Esophagus muscularis mucosa (tissue), 4 donors: Measurements from ENCODE around the gene FGF11. TPM values are rescaled to one million over a fixed set of nuclear protein-coding genes. Genes with fewer than 3 reads are reported as not detected.

Source experiments
- DNase-seq: peaks from one replicate; pipeline ENCODE4 v3.0.0-alpha.2; 2017; ENCODE audit errors: extremely low spot score
- H3K27ac ChIP-seq, 4 donors: fragments of 200-600 bp; sonication (generic); replicated peaks in 1 of 4; 1 replicate in 3 of 4; 2 replicates in 1 of 4; pipeline ENCODE4 v1.5.1; 2016 to 2019; ENCODE audit warnings: mild to moderate bottlenecking in 1 of 4
- H3K27me3 ChIP-seq, 4 donors: fragments of 200-600 bp; sonication (generic); one replicate each; pipeline versions ENCODE4 v1.5.1 to v1.6.0; 2016 to 2019
- H3K36me3 ChIP-seq, 4 donors: fragments of 200-600 bp; sonication (generic); one replicate each; pipeline ENCODE4 v1.5.1; 2016 to 2019
- H3K4me1 ChIP-seq, 4 donors: fragments of 200-600 bp; sonication (generic); one replicate each; pipeline ENCODE4 v1.5.1; 2016 to 2019
- H3K4me3 ChIP-seq, 4 donors: fragments of 200-600 bp; sonication (generic); 1 replicate in 2 of 4; 2 replicates in 2 of 4; pipeline ENCODE4 v1.5.1; 2016 to 2019; ENCODE audit warnings: mild to moderate bottlenecking in 4 of 4, moderate library complexity in 1 of 4
- H3K9me3 ChIP-seq, 4 donors: fragments of 200-600 bp; sonication (generic); 1 replicate in 3 of 4; 2 replicates in 1 of 4; pipeline ENCODE4 v1.5.1; 2016 to 2019
- EP300 ChIP-seq: sonication (generic); formaldehyde crosslinking; IDR thresholded peaks from one replicate; pipeline ENCODE4 v1.6.1; 2017; ENCODE audit warnings: antibody characterized with exemption
- POLR2A ChIP-seq: fragments of 450-650 bp; IDR thresholded peaks from one replicate; pipeline ENCODE4 v1.6.1; 2017; ENCODE audit warnings: antibody characterized with exemption, moderate library complexity, mild to moderate bottlenecking, low read depth
- POLR2AphosphoS5 ChIP-seq, 2 donors: sonication (generic); formaldehyde crosslinking; IDR thresholded peaks; one replicate each; pipeline ENCODE4 v1.6.1; 2017; ENCODE audit warnings: antibody characterized with exemption in 2 of 2
- WGBS: methylation state at CpG from one replicate; pipeline ENCODE4 v1.1.5; 2018; 5-methylcytosine and 5-hydroxymethylcytosine counted together
- intact Hi-C: fragments of 100-400 bp; cut with DNase I; formaldehyde crosslinking; loops from one replicate; pipeline ENCODE4 v1.15.1; 2023
- total RNA-seq, 4 donors: library from RNA; depleted of rRNA; stranded (reverse); fragments of >200 nt; gene quantifications; one replicate each; pipeline versions ENCODE4 v1.1.0 to v1.2.1, GENCODE V29; 2016
- TF ChIP-seq, protein P1 (sequence below), 3 experiments: fragments of 200-600 bp in 2 of 3; fragments of 450-650 bp in 1 of 3; sonication (generic) in 2 of 3; IDR thresholded peaks; one replicate each; pipeline ENCODE4 v1.5.1; 2017 to 2019; ENCODE audit warnings: antibody characterized with exemption in 3 of 3, mild to moderate bottlenecking in 2 of 3, moderate library complexity in 1 of 3

FGF11 gene
- total RNA-seq, 4 donors from 2014 or later: 0.50 to 1.9 (median 1.3) TPM; not detected in 1

DNA sequence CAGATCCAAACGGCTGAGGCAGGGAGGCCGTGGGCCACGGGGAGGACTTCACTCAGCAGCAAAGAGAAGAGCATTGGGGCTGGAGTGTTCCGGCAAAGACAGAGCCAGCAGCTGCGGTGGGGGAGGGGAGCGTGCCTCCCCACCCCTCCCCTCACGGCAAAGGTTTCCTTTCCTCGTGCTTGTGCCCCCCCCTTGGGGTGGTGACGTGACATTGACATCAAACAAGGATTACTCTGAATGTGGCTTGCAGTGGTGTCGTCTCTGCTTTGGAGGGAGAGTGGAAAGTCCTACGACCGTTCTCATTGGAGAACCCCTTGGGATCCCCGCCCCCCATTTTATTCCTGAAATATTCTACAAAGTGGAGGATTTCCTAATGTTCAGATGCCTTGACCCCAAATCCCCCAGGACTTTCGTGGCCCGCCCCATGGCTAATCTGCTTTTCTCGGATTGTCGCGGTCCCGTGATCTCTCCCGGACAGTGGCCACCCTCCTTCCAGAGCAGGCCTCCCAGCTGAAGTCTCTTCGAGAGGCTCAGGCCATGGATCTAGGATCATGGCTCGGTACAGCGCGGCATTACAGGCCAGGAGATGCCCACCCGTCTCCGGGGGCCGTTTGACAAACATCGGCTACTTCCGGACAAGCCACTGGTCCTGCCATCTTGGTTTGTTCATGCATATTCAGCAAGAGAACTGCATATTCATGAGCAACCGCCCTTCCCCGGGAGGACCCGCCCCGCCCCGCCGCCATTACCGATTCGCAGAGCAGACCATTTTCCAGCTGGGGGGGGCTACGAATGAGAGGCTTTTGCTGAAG lies 44.1 kb downstream of the FGF11 start:
- no peaks in the 10 kb centered on the region for H3K9me3 ChIP-seq
- WGBS: 0% methylated on average over 27 of the region's 38 CpGs
- intact Hi-C loops: loop anchor here (2.0 kb wide), 1 partner anchor 75 kb away; the partner anchor contains the start of gene TNFSF13
- peak overlapping the region; percentile 52 to 92 (median 70) for H3K4me3 ChIP-seq
- H3K4me1 ChIP-seq: peaks cover 57 to 74% (median 73%) of the 10 kb centered on the region in 4 donors
- H3K36me3 ChIP-seq: no peaks in the 10 kb centered on the region
- TF ChIP-seq, protein P1, sequence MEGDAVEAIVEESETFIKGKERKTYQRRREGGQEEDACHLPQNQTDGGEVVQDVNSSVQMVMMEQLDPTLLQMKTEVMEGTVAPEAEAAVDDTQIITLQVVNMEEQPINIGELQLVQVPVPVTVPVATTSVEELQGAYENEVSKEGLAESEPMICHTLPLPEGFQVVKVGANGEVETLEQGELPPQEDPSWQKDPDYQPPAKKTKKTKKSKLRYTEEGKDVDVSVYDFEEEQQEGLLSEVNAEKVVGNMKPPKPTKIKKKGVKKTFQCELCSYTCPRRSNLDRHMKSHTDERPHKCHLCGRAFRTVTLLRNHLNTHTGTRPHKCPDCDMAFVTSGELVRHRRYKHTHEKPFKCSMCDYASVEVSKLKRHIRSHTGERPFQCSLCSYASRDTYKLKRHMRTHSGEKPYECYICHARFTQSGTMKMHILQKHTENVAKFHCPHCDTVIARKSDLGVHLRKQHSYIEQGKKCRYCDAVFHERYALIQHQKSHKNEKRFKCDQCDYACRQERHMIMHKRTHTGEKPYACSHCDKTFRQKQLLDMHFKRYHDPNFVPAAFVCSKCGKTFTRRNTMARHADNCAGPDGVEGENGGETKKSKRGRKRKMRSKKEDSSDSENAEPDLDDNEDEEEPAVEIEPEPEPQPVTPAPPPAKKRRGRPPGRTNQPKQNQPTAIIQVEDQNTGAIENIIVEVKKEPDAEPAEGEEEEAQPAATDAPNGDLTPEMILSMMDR (IDR thresholded peaks at IDR 0.05): no peak
- peak; percentile 45 for TF ChIP-seq POLR2A
- TF ChIP-seq POLR2AphosphoS5 (IDR thresholded peaks at IDR 0.05): peak; percentile 70 to 92
- peak; percentile 64 for TF ChIP-seq EP300
- peak overlapping the region; percentile 100 for H3K27ac ChIP-seq
- peaks cover 0 to 3% (median 0%) of the 10 kb centered on the region in 4 donors for H3K27me3 ChIP-seq
- peak; percentile 99 for DNase-seq

DNA sequence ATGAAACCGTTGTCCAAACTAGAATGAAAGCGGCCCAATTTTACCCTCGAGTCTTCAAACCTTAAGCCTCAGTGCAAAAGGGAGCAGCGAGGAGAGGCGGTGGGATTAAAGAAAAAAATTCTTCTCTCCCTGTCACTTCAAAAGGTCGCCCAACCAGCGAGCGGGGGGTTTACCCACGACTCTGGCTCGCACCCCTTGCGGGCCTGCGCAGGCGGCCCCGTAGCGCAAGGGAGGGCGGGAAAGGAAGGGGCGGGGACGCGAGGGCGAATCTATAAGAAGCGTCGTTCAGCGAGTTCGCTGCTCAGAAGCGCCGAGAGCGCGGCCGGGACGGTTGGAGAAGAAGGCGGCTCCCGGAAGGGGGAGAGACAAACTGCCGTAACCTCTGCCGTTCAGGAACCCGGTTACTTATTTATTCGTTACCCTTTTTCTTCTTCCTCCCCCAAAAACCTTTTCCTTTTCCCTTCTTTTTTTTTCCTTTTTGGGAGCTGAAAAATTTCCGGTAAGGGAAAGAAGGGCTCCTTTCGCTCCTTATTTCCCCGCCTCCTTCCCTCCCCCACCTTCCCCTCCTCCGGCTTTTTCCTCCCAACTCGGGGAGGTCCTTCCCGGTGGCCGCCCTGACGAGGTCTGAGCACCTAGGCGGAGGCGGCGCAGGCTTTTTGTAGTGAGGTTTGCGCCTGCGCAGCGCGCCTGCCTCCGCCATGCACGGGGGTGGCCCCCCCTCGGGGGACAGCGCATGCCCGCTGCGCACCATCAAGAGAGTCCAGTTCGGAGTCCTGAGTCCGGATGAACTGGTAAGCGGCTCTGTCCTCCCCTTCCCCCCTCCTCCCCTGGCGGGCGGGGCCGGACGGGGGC lies 45.0 kb downstream of the FGF11 start, which contains the start of gene POLR2A:
TSS of gene POLR2A (plus strand) at position 300 of the 852 bp plus-strand sequence.
- Histone ChIP-seq H3K9me3 (no peaks in the 10 kb centered on the region), H3K27ac (peak within 1 kb of the TSS; percentile 100), H3K4me3 (peak within 1 kb of the TSS; percentile 52 to 92 (median 70)), H3K4me1 (peaks cover 57 to 81% (median 80%) of the 10 kb centered on the region in 4 donors), H3K27me3 (peaks cover 0 to 3% (median 0%) of the 10 kb centered on the region in 4 donors), H3K36me3 (no peaks in the 10 kb centered on the region)
- TF ChIP-seq EP300: no peak
- TF ChIP-seq, protein P1 (IDR thresholded peaks at IDR 0.05): peak in 1 of 3 experiments; percentile 12
- TF ChIP-seq POLR2A: peak; percentile 100
- TF ChIP-seq POLR2AphosphoS5 (IDR thresholded peaks at IDR 0.05): peak; percentile 99 to 100
- DNase-seq: peak; percentile 99
- intact Hi-C loops: loop anchor here (2.0 kb wide), 1 partner anchor 75 kb away; the partner anchor contains the start of gene TNFSF13
- WGBS: under 1% methylated on average over 55 of the region's 64 CpGs

DNA sequence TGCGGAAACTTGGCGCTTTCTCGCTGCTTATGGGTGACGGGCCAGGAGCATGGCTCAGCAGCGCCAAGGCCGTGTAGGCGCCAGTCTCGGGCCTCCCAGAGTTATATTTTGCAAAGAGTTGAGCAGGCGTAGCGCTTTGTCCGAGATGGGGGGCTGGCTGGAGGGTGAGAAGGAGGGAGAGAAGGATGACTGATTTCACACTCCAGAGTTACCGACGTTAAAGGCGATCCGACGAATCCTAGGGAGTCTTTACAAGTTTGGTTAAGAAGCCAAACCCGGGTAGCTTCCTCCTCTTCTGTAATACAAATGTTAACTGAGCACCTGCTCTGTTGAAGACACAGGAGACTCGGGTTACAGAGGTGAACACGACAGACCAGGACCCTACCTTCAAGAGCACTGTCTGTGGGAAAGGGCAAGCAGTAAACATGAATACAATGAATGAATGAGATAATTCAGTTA lies 45.6 kb downstream of the FGF11 start:
- H3K27ac ChIP-seq: peak overlapping the region; percentile 100
- TF ChIP-seq POLR2AphosphoS5 (IDR thresholded peaks at IDR 0.05): no peak
- no peak for TF ChIP-seq POLR2A
- TF ChIP-seq, protein P1 (IDR thresholded peaks at IDR 0.05): peak in 2 of 3 experiments; percentile 23 to 43
- WGBS: under 1% methylated on average over 19 of the region's 19 CpGs
- DNase-seq: no peak
- peak overlapping the region; percentile 52 to 92 (median 70) for H3K4me3 ChIP-seq
- H3K36me3 ChIP-seq: no peaks in the 10 kb centered on the region
- H3K4me1 ChIP-seq: peaks cover 54 to 84% (median 80%) of the 10 kb centered on the region in 4 donors
- intact Hi-C loops: loop anchor here (2.0 to 5.0 kb wide), 2 partner anchors 48 to 74 kb away; partner anchors contain the start of genes FGF11, TMEM102 and TNFSF13
- peaks cover 0 to 3% (median 0%) of the 10 kb centered on the region in 4 donors for H3K27me3 ChIP-seq
- H3K9me3 ChIP-seq: no peaks in the 10 kb centered on the region

DNA sequence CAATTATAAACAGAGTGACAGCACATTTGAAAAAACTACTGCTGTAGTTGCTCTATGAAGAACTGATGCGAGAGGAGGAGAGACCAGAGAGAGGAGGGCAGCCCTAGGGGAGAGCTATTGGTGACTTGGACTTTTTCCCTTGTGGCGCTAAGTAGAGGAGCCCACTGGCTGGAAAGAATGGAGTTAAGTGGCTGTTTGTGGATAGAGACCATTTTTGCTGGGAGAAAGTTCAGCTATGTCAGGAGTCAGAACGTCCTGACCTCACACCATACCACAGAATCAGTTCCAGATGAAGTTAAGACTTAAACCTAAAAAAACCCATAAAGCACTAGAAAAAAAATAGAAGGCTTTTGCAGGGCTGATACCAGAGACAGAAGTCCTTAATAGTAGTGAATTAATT lies 46.9 kb downstream of the FGF11 start:
- no peak for DNase-seq
- Histone ChIP-seq H3K27me3 (peaks cover 0 to 3% (median 0%) of the 10 kb centered on the region in 4 donors), H3K4me1 (peaks cover 44 to 80% (median 73%) of the 10 kb centered on the region in 4 donors), H3K27ac (peak overlapping the region in 2 of 4 donors; percentile 100), H3K36me3 (peaks cover 0 to 2% (median 0%) of the 10 kb centered on the region in 4 donors), H3K4me3 (peak overlapping the region; percentile 52 to 92 (median 70)), H3K9me3 (no peaks in the 10 kb centered on the region)
- intact Hi-C loops: loop anchor here (5.0 kb wide), 1 partner anchor 49 kb away; the partner anchor contains the start of genes FGF11 and TMEM102
- WGBS: 48% methylated on average over 3 of the region's 3 CpGs
- TF ChIP-seq, protein P1 (IDR thresholded peaks at IDR 0.05): no peak
- TF ChIP-seq POLR2A (no peak), POLR2AphosphoS5 (IDR thresholded peaks at IDR 0.05) (no peak), EP300 (no peak)
